ENCODE data around the gene GPR155.
A peak's percentile ranks its signal among the peaks of the same experiment; 100 is the strongest.
"Not testable (repeated sequence)": the region's sequence is repeated elsewhere in the genome, so short reads cannot be mapped to it uniquely, and the experiment has no call there.

The GPR155 gene

GRCh38 chr2:174431902-174432301, 54.9 kb downstream of the GPR155 start:
- no peak for DNase-seq

GRCh38 chr2:174430066-174430465, 56.8 kb downstream of the GPR155 start:
- DNase-seq = no peak

GRCh38 chr2:174428214-174428613, 58.6 kb downstream of the GPR155 start:
- no peak for DNase-seq

- no peak for DNase-seq
Measured at GRCh38 chr2:174412256-174412655, 74.6 kb downstream of the GPR155 start.

DNA sequence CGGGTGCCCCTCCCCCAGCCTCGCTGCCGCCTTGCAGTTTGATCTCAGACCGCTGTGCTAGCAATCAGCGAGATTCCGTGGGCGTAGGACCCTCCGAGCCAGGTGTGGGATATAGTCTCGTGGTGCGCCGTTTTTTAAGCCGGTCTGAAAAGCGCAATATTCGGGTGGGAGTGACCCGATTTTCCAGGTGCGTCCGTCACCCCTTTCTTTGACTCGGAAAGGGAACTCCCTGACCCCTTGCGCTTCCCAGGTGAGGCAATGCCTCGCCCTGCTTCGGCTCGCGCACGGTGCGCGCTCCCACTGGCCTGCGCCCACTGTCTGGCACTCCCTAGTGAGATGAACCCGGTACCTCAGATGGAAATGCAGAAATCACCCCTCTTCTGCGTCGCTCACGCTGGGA, 76.8 kb downstream of the GPR155 start:
- not testable (repeated sequence) for DNase-seq

DNA sequence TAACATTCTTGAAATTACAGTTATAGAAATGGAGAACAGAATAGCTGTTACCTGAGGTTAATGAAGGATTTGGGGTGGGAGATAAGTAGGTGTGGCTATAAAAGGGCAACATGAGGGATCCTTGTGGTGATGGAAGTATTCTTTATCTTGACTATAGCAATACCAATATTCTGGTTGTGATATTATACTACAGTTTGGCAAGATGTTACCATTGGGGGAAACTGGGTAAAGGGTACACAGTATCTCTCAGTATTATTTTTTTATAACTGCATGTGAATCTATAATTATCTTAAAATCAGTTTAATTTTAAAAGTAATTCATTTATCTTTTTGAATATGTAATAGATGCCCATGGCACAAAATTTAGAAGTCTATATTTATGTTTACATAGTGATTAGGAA, 83.2 kb downstream of the GPR155 start:
- DNase-seq = no peak

DNA sequence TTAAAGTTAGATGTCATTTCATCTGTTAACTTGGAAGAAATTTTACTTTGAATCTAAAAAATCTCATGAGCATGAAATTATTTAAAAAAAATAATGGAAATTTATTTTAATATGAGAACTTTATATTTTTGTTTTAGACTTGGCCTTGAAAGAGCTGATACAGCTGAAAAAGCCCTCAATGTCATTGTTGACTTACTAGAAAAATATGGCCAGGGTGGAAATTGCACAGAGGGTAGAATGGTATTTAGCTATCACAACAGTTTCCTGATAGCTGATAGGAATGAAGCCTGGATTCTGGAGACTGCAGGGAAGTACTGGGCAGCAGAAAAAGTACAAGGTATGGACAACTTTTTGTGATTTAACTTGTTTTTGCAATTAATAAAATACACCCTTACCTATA, 86.0 kb downstream of the GPR155 start:
- DNase-seq = no peak

GRCh38 chr2:174399171-174399570, 87.7 kb downstream of the GPR155 start:
- DNase-seq = no peak

GRCh38 chr2:174397773-174398172, 89.1 kb downstream of the GPR155 start:
- DNase-seq = no peak

DNA sequence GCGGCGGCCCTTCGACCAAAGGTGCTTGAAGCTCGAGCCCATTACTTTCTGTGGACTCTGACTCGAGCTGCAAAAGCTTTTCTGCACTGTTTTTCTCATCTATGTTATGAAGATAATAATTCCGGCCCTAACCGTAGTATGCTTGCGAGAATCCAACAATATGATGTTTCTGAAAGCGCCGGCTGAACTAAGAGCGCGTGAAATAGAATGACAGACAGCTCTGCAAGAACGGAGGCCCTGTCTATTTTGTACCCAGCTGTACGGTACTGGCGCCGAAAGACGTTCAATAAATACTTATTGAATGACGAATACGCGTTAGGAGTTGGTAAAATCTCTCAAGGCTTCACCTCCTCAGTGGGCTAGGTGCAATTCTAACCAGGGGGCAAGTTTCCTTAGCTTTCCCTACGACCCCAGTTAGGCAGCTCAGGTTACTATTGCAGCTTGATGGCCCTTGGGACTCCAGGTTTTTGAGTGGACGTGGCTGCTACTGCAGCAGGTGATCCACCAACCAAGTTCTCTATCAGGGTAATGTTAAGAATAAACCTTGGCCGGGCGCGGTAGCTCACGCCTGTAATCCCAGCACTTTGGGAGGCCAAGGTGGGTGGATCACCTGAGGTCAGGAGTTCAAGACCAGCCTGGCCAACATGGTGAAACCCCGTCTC, 90.7 kb downstream of the GPR155 start:
- peak; percentile 21 for DNase-seq

- DNase-seq = peak; percentile 81
Measured at GRCh38 chr2:174395284-174395968, 91.4 kb downstream of the GPR155 start, which contains the start of gene SCRN3. SCRN3 (plus strand) TSS chr2:174395730; CDS start chr2:174398284, 2,554 bp downstream.

GRCh38 chr2:174392706-174393105, 94.1 kb downstream of the GPR155 start:
- no peak for DNase-seq

- not testable (repeated sequence) for DNase-seq
Measured at GRCh38 chr2:174390303-174390702, 96.5 kb downstream of the GPR155 start.

DNA sequence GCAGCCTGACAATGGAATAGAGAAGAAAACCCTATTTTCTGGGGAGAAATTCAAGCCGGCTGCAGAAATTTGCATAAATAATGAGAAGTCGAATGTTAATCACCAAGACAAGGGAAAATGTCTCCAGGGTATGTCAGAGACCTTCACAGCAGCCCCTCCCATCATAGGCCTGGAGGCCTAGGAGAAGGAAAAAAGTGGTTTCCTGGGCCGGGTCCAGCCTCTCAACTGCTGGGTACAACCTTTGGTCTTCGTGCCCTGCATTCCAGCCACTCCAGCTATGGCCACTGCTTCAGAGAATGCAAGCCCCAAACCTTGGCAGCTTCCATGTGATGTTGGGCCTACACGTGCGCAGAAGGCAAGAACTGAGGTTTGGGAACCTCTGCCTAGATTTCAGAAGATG, 97.3 kb downstream of the GPR155 start:
- DNase-seq = no peak

GRCh38 chr2:174388706-174389105, 98.1 kb downstream of the GPR155 start:
- not testable (repeated sequence) for DNase-seq

GRCh38 chr2:174385201-174385600, 101.6 kb downstream of the GPR155 start:
- no peak for DNase-seq

DNA sequence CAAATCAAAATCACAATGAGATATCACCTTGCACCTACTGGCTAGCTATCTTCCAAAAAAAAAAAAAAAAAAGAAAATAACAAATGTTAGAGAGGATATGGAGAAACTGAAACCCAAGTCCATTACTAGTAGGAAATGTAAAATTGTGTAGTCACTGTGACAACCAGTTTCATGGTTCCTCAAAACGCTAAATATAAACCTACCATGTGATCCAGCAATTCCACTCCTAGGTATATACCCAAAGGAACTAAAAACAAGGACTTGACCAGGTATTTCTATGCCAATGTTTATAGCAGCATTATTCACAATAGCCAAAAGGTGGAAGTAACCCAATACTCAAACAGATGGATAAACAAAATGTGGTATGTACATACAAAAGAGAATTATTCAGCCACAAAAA, 103.0 kb downstream of the GPR155 start:
- DNase-seq = no peak
